IMR-90 (cell line): ENCODE data around the gene TBC1D22A. TPM values are rescaled to one million over a fixed set of nuclear protein-coding genes. Genes with fewer than 3 reads are reported as not detected.

ENCODE experiments used
- ATAC-seq: fragments of 200-7000 bp; cut with Tn5 transposase; 2 replicates; pipeline ENCODE4 v1.9.1; 2020; ENCODE audit warnings: low read depth, mild to moderate bottlenecking, moderate library complexity
- BruUV-seq: library from RNA; stranded (reverse); fragments of 400-500 nt; replicated peaks from 2 replicates; lab custom pipeline; 2021; lab: Mats Ljungman, UMichigan
- CTCF ChIA-PET: fragments of 300-600 bp; formaldehyde crosslinking; extraction: SDS; loops from one replicate; lab custom pipeline; 2021; ENCODE audit warnings: antibody characterized with exemption; lab: Yijun Ruan, JAX
- POLR2A ChIA-PET: fragments of 300-600 bp; sonication (Branson Sonifier 250); formaldehyde crosslinking; loops from one replicate; lab custom pipeline; 2022; ENCODE audit warnings: antibody characterized with exemption; ENCODE audit not compliant: unreplicated experiment; lab: Charles Lee
- DNase-seq: peaks from one replicate; pipeline ENCODE4 v3.0.0; 2013
- H2AFZ ChIP-seq: replicated peaks from 2 replicates; pipeline ENCODE3; 2013; ENCODE audit warnings: low read length, mild to moderate bottlenecking; ENCODE audit not compliant: poor library complexity
- H2AK5ac ChIP-seq: 2 replicates; pipeline ENCODE4 v1.6.1; 2013; ENCODE audit warnings: low read depth, low read length, inconsistent platforms
- H2AK9ac ChIP-seq: replicated peaks from 2 replicates; pipeline ENCODE3; 2013; ENCODE audit warnings: mild to moderate bottlenecking, low read depth, low read length, moderate library complexity; ENCODE audit not compliant: poor library complexity
- H2BK120ac ChIP-seq: 2 replicates; pipeline ENCODE4 v1.6.1; 2013; ENCODE audit warnings: low read depth, low read length, inconsistent platforms
- H2BK15ac ChIP-seq: 3 replicates; pipeline ENCODE4 v1.6.1; 2013; ENCODE audit warnings: low read depth, low read length, inconsistent platforms
- H2BK20ac ChIP-seq: 2 replicates; pipeline ENCODE4 v1.6.1; 2013; ENCODE audit warnings: low read depth, mild to moderate bottlenecking, inconsistent platforms, low read length, moderate library complexity
- H2BK5ac ChIP-seq: 2 replicates; pipeline ENCODE4 v1.6.1; 2013; ENCODE audit warnings: mild to moderate bottlenecking, low read depth, low read length, inconsistent platforms; ENCODE audit not compliant: poor library complexity, severe bottlenecking
- H3K14ac ChIP-seq: replicated peaks from 2 replicates; pipeline ENCODE4 v1.6.1; 2013; ENCODE audit warnings: low read depth, low read length, inconsistent platforms
- H3K18ac ChIP-seq: 2 replicates; pipeline ENCODE4 v1.6.1; 2013; ENCODE audit warnings: low read depth, low read length, control low read depth
- H3K23ac ChIP-seq: 2 replicates; pipeline ENCODE4 v1.6.1; 2013; ENCODE audit warnings: low read depth, low read length, inconsistent platforms
- H3K27ac ChIP-seq: 2 replicates; pipeline ENCODE4 v1.5.1; 2013; ENCODE audit warnings: mild to moderate bottlenecking, control low read depth, low read length; ENCODE audit not compliant: insufficient read depth
- H3K27me3 ChIP-seq: 2 replicates; pipeline ENCODE4 v1.6.1; 2013; ENCODE audit warnings: low read length; ENCODE audit not compliant: control insufficient read depth, insufficient read depth
- H3K36me3 ChIP-seq: 2 replicates; pipeline ENCODE4 v1.6.1; 2013; ENCODE audit warnings: low read length, mixed read lengths; ENCODE audit not compliant: control insufficient read depth, insufficient read depth
- H3K4ac ChIP-seq: 2 replicates; pipeline ENCODE4 v1.6.1; 2013; ENCODE audit warnings: low read depth, low read length, inconsistent platforms
- H3K4me1 ChIP-seq: 2 replicates; pipeline ENCODE4 v1.6.1; 2013; ENCODE audit warnings: low read length, mixed read lengths; ENCODE audit not compliant: control insufficient read depth, insufficient read depth
- H3K4me2 ChIP-seq: 2 replicates; pipeline ENCODE4 v1.6.1; 2013; ENCODE audit warnings: low read depth, mild to moderate bottlenecking, control low read depth, low read length, moderate library complexity
- H3K4me3 ChIP-seq: 2 replicates; pipeline ENCODE4 v1.5.1; 2013; ENCODE audit warnings: low read depth, mild to moderate bottlenecking, control low read depth, low read length, moderate library complexity; ENCODE audit not compliant: insufficient read depth
- H3K56ac ChIP-seq: 2 replicates; pipeline ENCODE4 v1.6.1; 2013; ENCODE audit warnings: low read length, inconsistent platforms; ENCODE audit not compliant: insufficient read depth; ENCODE audit errors: extremely low read depth
- H3K79me1 ChIP-seq, 2 experiments: 2 replicates each; pipeline ENCODE4 v1.6.1; 2013; ENCODE audit warnings: low read length in 2 of 2, inconsistent platforms in 1 of 2, low read depth in 1 of 2
- H3K9ac ChIP-seq: 2 replicates; pipeline ENCODE4 v1.6.1; 2013; ENCODE audit warnings: low read depth, low read length, control low read depth
- H3K9me1 ChIP-seq: 2 replicates; pipeline ENCODE4 v1.6.1; 2013; ENCODE audit warnings: low read length, inconsistent platforms; ENCODE audit not compliant: insufficient read depth
- H3K9me3 ChIP-seq: 2 replicates; pipeline ENCODE4 v1.6.1; 2013; ENCODE audit warnings: low read length; ENCODE audit not compliant: control insufficient read depth, insufficient read depth
- H4K20me1 ChIP-seq: 2 replicates; pipeline ENCODE4 v1.6.1; 2013; ENCODE audit warnings: low read length, inconsistent platforms; ENCODE audit not compliant: insufficient read depth
- H4K5ac ChIP-seq: 2 replicates; pipeline ENCODE4 v1.6.1; 2013; ENCODE audit warnings: mild to moderate bottlenecking, low read depth, low read length, control low read depth
- H4K8ac ChIP-seq, 2 experiments: 2 replicates each; pipeline ENCODE4 v1.6.1; 2013; ENCODE audit warnings: low read depth in 2 of 2, low read length in 2 of 2, control low read depth in 1 of 2, inconsistent platforms in 1 of 2
- H4K91ac ChIP-seq: 2 replicates; pipeline ENCODE4 v1.6.1; 2013; ENCODE audit warnings: low read depth, low read length, inconsistent platforms; ENCODE audit not compliant: insufficient read depth
- CEBPB ChIP-seq: IDR thresholded peaks from 2 replicates; pipeline ENCODE4 v1.6.1; 2012; ENCODE audit warnings: low read depth, low read length, improper control_type of control experiment
- FOS ChIP-seq: fragments of 150-350 bp; IDR thresholded peaks from 2 replicates; pipeline ENCODE4 v1.6.1; 2016; ENCODE audit warnings: low read depth, low read length
- MAFK ChIP-seq: IDR thresholded peaks from 2 replicates; pipeline ENCODE4 v1.6.1; 2012; ENCODE audit warnings: low read depth, low read length, improper control_type of control experiment
- POLR2A ChIP-seq: IDR thresholded peaks from 2 replicates; pipeline ENCODE4 v1.6.1; 2012; ENCODE audit warnings: mild to moderate bottlenecking, low read depth, low read length
- RCOR1 ChIP-seq: IDR thresholded peaks from 2 replicates; pipeline ENCODE4 v1.6.1; 2012; ENCODE audit warnings: mild to moderate bottlenecking, low read length, improper control_type of control experiment; ENCODE audit not compliant: insufficient replicate concordance
- RFX5 ChIP-seq: IDR thresholded peaks from 2 replicates; pipeline ENCODE4 v1.8.0; 2012; ENCODE audit warnings: low read depth, mild to moderate bottlenecking, low read length, moderate library complexity
- SMC3 ChIP-seq: fragments of 150-350 bp; IDR thresholded peaks from 2 replicates; pipeline ENCODE4 v1.6.1; 2016; ENCODE audit warnings: low read depth, mild to moderate bottlenecking, antibody characterized with exemption, low read length, moderate library complexity
- WGBS, 2 experiments: methylation state at CpG; one replicate each; pipeline versions ENCODE4 v1.1.5 to v1.1.7; 2013; ENCODE audit warnings: missing lambda C conversion rate in 2 of 2; ENCODE audit not compliant: insufficient read length in 1 of 2; ENCODE audit errors: extremely low coverage in 2 of 2; 5-methylcytosine and 5-hydroxymethylcytosine counted together
- dilution Hi-C: fragments of 300-500 bp; cut with HindIII; formaldehyde crosslinking; loops from one replicate; pipeline ENCODE4 v1.14.3; 2018; ENCODE audit warnings: low sequenced_read_pairs; ENCODE audit not compliant: unreplicated experiment
- in situ Hi-C: fragments of 300-500 bp; cut with MboI; formaldehyde crosslinking; loops from 3 replicates; pipeline ENCODE4 v1.14.3; 2019; ENCODE audit warnings: low sequenced_read_pairs, inconsistent platforms, mixed read lengths
- intact Hi-C: fragments of 100-400 bp; cut with micrococcal nuclease; formaldehyde crosslinking; loops from 2 replicates; pipeline ENCODE4 v1.10.0; 2022
- polyA plus RNA-seq, 3 experiments: library from polyadenylated mRNA; depleted of rRNA; stranded (reverse); fragments of >200 nt; gene quantifications; 2 replicates each; pipeline ENCODE4 v1.2.3, GENCODE V29; 2012; ENCODE audit warnings: low replicate concordance in 1 of 3
- total RNA-seq: library from RNA; depleted of rRNA; stranded (reverse); fragments of >200 nt; gene quantifications from 2 replicates; pipeline ENCODE4 v1.2.3, GENCODE V29; 2012
- TF ChIP-seq, protein P1 (sequence below): fragments of 150-350 bp; IDR thresholded peaks from 2 replicates; pipeline ENCODE4 v1.6.1; 2017; ENCODE audit warnings: mild to moderate bottlenecking, antibody characterized with exemption, low read length, low read depth

TBC1D22A gene
- total and polyA plus RNA-seq, 2 of the 4 experiments (the other 2 are of a cell fraction) = 9.0 to 16.7 TPM

DNA sequence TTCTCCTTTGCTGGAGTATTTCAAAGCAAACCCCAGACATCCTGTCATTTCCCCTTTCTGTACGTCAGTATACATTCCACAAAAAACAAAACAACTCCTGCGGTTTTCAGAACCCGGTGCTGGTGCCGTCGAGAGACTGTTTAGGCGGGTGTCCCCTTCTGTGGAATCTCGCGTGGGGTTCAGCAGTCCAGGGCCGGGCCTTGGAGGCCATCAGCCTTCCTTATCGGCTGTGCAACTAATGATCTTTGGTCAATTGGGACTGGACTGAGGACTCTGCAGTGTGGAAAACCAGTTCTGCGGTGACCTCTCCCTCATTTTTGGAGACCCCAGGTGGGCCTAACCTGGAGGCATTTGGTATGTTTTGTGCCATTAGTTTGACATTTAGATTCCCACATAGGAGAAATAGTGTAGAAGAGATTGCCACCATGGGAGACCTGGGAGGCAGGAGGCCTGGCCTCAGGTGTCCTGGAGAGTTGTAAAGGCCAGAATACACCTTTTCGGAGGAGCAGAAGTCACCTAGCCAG is 84.4 kb downstream of the TBC1D22A start:
- Histone ChIP-seq H2AK9ac (no peak overlapping the region), H3K9me3 (no peaks in the 10 kb centered on the region), H3K56ac (no peak overlapping the region), H3K23ac (no peak overlapping the region), H2BK5ac (no peak overlapping the region), H3K18ac (no peak overlapping the region), H4K20me1 (peaks cover 28% of the 10 kb centered on the region), H2BK120ac (no peak overlapping the region), H3K9me1 (peaks cover 23% of the 10 kb centered on the region), H4K5ac (no peak overlapping the region), H3K4ac (no peak overlapping the region), H2BK15ac (no peak overlapping the region), H4K91ac (no peak overlapping the region), H3K4me1 (peaks cover 14% of the 10 kb centered on the region), H3K27ac (no peak overlapping the region), H3K79me1 (peaks cover 47 to 69% of the 10 kb centered on the region in 2 experiments), H2BK20ac (no peak overlapping the region), H3K9ac (no peak overlapping the region), H4K8ac (no peak overlapping the region), H3K36me3 (peaks cover 4% of the 10 kb centered on the region; the same call in 1 of the 2 replicates), H3K4me2 (no peak overlapping the region), H3K4me3 (no peak overlapping the region), H3K27me3 (no peaks in the 10 kb centered on the region), H3K14ac (no peak overlapping the region), H2AFZ (no peak overlapping the region), H2AK5ac (no peak overlapping the region)
- DNase-seq (no peak), ATAC-seq (no peak)
- in situ Hi-C loops = no loop called here
- TF ChIP-seq, protein P1, sequence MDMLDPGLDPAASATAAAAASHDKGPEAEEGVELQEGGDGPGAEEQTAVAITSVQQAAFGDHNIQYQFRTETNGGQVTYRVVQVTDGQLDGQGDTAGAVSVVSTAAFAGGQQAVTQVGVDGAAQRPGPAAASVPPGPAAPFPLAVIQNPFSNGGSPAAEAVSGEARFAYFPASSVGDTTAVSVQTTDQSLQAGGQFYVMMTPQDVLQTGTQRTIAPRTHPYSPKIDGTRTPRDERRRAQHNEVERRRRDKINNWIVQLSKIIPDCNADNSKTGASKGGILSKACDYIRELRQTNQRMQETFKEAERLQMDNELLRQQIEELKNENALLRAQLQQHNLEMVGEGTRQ = no peak
- no peak for TF ChIP-seq RCOR1
- no peak for TF ChIP-seq FOS
- TF ChIP-seq POLR2A = no peak
- TF ChIP-seq RFX5 = no peak
- no peak for TF ChIP-seq CEBPB
- no peak for TF ChIP-seq SMC3
- no peak for TF ChIP-seq MAFK
- intact Hi-C loops = loop anchor here (10.0 kb wide), 1 partner anchor 308 kb away; no protein-coding TSS in a partner anchor
- BruUV-seq = no TSS peak
- WGBS, 2 experiments = 93% methylated on average over 5 of the region's 12 CpGs; no CpG with 5 or more reads in 1 of the 2 experiments
- dilution Hi-C loops = no loop called here
- ChIA-PET POLR2A (no interaction called here), CTCF (interaction anchor here (1.6 kb wide), 1 partner anchor 10 kb away, joined by 4 read pairs; no protein-coding TSS in a partner anchor)
